ENCODE measurements around the gene OR8I2. TPM values are rescaled to one million over a fixed set of nuclear protein-coding genes. Genes with fewer than 3 reads are reported as not detected.

Gene OR8I2
- total RNA-seq, 1 donor from 2014 or later = not detected

Other genes with a start within 250 kb of the OR8I2 start
- not detected in 2 replicates for gene TRIM51, start 210.0 kb upstream of the OR8I2 start, total RNA-seq
- gene OR5W2, start 178.7 kb upstream of the OR8I2 start, total RNA-seq = not detected in 2 replicates
- not detected in 2 replicates for gene OR5I1, start 156.9 kb upstream of the OR8I2 start, total RNA-seq
- gene OR10AG1, start 123.4 kb upstream of the OR8I2 start, total RNA-seq = not detected in 2 replicates
- not detected in 2 replicates for gene OR5F1, start 98.7 kb upstream of the OR8I2 start, total RNA-seq
- gene OR5AS1, start 65.7 kb upstream of the OR8I2 start, total RNA-seq = not detected in 2 replicates
- not detected in 2 replicates for gene OR8H2, start 10.4 kb downstream of the OR8I2 start, total RNA-seq
- not detected in 2 replicates for gene OR8H3, start 29.1 kb downstream of the OR8I2 start, total RNA-seq
- not detected in 2 replicates for gene OR8J3, start 46.9 kb downstream of the OR8I2 start, total RNA-seq
- gene OR8K5, start 67.0 kb downstream of the OR8I2 start, total RNA-seq = not detected in 2 replicates
- not detected in 2 replicates for gene OR5J2, start 83.3 kb downstream of the OR8I2 start, total RNA-seq
- not detected in 2 replicates for gene OR5T2, start 140.9 kb downstream of the OR8I2 start, total RNA-seq
- gene OR5T3, start 158.9 kb downstream of the OR8I2 start, total RNA-seq = not detected in 2 replicates
- gene OR5T1, start 180.8 kb downstream of the OR8I2 start, total RNA-seq = not detected in 2 replicates
- not detected in 2 replicates for gene OR8H1, start 198.9 kb downstream of the OR8I2 start, total RNA-seq
- gene OR8K3, start 221.8 kb downstream of the OR8I2 start, total RNA-seq = not detected in 2 replicates